Kidney (tissue), 19 donors: ENCODE data around the gene HNRNPCL4. TPM values are rescaled to one million over a fixed set of nuclear protein-coding genes. Genes with fewer than 3 reads are reported as not detected.
"Not testable (repeated sequence)": the region's sequence is repeated elsewhere in the genome, so short reads cannot be mapped to it uniquely, and the experiment has no call there.

Experiments used
- DNase-seq, 5 donors: peaks; one replicate each; pipeline ENCODE4 v3.0.0-alpha.2; 2013 to 2020
- FAIRE-seq: peaks from 2 replicates; lab custom pipeline; 2012; peaks lifted over from hg19 to GRCh38; lab: Jason Lieb, UNC
- H3K27ac ChIP-seq, 2 donors: one replicate each; pipeline ENCODE4 v1.7.0; 2013; ENCODE audit warnings: low read depth in 2 of 2, low read length in 2 of 2, inconsistent platforms in 1 of 2
- H3K27me3 ChIP-seq: one replicate; pipeline ENCODE4 v1.7.1; 2013; ENCODE audit warnings: low read length, inconsistent platforms; ENCODE audit not compliant: control insufficient read depth, insufficient read depth
- H3K36me3 ChIP-seq, 3 donors: one replicate each; pipeline versions ENCODE4 v1.7.0 to v1.7.1; 2013; ENCODE audit warnings: low read length in 3 of 3, control low read depth in 1 of 3, inconsistent platforms in 1 of 3; ENCODE audit not compliant: insufficient read depth in 3 of 3, control insufficient read depth in 2 of 3
- H3K4me1 ChIP-seq, 3 donors: one replicate each; pipeline versions ENCODE4 v1.7.0 to v1.7.1; 2013; ENCODE audit warnings: low read length in 3 of 3, inconsistent platforms in 1 of 3, low read depth in 1 of 3; ENCODE audit not compliant: control insufficient read depth in 2 of 3, insufficient read depth in 2 of 3
- H3K4me3 ChIP-seq, 3 donors: one replicate each; pipeline versions ENCODE4 v1.7.0 to v1.8.1; 2013; ENCODE audit warnings: low read length in 3 of 3, control low read depth in 1 of 3, inconsistent platforms in 1 of 3
- H3K9ac ChIP-seq, 3 donors: one replicate each; pipeline versions ENCODE4 v1.7.0 to v1.7.1; 2013; ENCODE audit warnings: low read length in 3 of 3, control low read depth in 1 of 3, inconsistent platforms in 1 of 3
- H3K9me3 ChIP-seq, 3 donors: one replicate each; pipeline versions ENCODE4 v1.7.0 to v1.7.1; 2013; ENCODE audit warnings: low read length in 3 of 3, control low read depth in 1 of 3, inconsistent platforms in 1 of 3; ENCODE audit not compliant: control insufficient read depth in 2 of 3, insufficient read depth in 1 of 3
- intact Hi-C: fragments of 100-400 bp; cut with DNase I; formaldehyde crosslinking; loops from one replicate; pipeline ENCODE4 v1.11.1; 2022
- long read RNA-seq, 10 donors: library from polyadenylated mRNA in 1 of 10; unstranded in 1 of 10; transcript quantifications; one replicate each; pipeline ENCODE4 v2.0.0 and lab custom pipeline, GENCODE V29; 2021 to 2026
- polyA plus RNA-seq: library from polyadenylated mRNA; stranded (reverse); fragments of 350-450 nt; fragmentation: Illumina TruSeq; extraction: RNeasy Lipid Tissue Mini Kit (QIAGEN cat#74804); gene quantifications from one replicate; pipeline ENCODE4 v1.2.3, GENCODE V29; 2014; ENCODE audit warnings: low read depth, low replicate concordance; ENCODE audit not compliant: insufficient read depth
- total RNA-seq: library from RNA; stranded (reverse); fragmentation: NEBNext Ultra II Directional; extraction: Animal tissue kit (Norgen Biotek cat#: 25700); gene quantifications from one replicate; pipeline ENCODE4 v1.2.1, GENCODE V29; 2021
- donor health status: control.
- donor health status: control.
- donor health status: DM: yes; HTN: yes; CAD: no.
- donor health status: Normal renal cell carcinoma (clear cell type).

Gene HNRNPCL4
- not detected for total RNA-seq
- polyA plus RNA-seq = not detected
- long read RNA-seq, donor 1 = 0 reads
- long read RNA-seq, donor 2 = 0 reads
- long read RNA-seq, donor 3 = 0 reads
- long read RNA-seq, donor 4 = 0 reads
- long read RNA-seq, donor 5 = 0 reads
- long read RNA-seq, donor 6 = 0 reads
- long read RNA-seq, donor 7 = 0 reads
- long read RNA-seq, donor 8 = 0 reads
- long read RNA-seq, donor 9 = 0 reads
- long read RNA-seq, donor 10 = 0 reads

GRCh38 chr1:13165531-13165930 is at the start of gene HNRNPCL4:
Gene HNRNPCL4 (minus strand): TSS chr1:13165631. CDS start chr1:13165467, 164 bp downstream.
- H3K36me3 ChIP-seq, H3K9ac ChIP-seq, intact Hi-C loops, H3K27me3 ChIP-seq, H3K4me1 ChIP-seq, DNase-seq, H3K4me3 ChIP-seq, FAIRE-seq, H3K27ac ChIP-seq, H3K9me3 ChIP-seq: not testable (repeated sequence)

- H3K9ac ChIP-seq, intact Hi-C loops, H3K27me3 ChIP-seq, H3K36me3 ChIP-seq, H3K4me1 ChIP-seq, DNase-seq, FAIRE-seq, H3K27ac ChIP-seq, H3K4me3 ChIP-seq, H3K9me3 ChIP-seq: not testable (repeated sequence)
Observed at GRCh38 chr1:13208712-13209111, 43.3 kb upstream of the HNRNPCL4 start.

GRCh38 chr1:13201309-13201708 is 35.9 kb upstream of the HNRNPCL4 start, which contains the start of gene PRAMEF13:
Gene PRAMEF13 (minus strand): TSS chr1:13201409. CDS start chr1:13199589, 1,820 bp downstream.
- H3K27me3 ChIP-seq, H3K4me1 ChIP-seq, intact Hi-C loops, H3K36me3 ChIP-seq, H3K9me3 ChIP-seq, H3K4me3 ChIP-seq, H3K9ac ChIP-seq, DNase-seq, H3K27ac ChIP-seq, FAIRE-seq: not testable (repeated sequence)

GRCh38 chr1:13171548-13171947 is 6.1 kb upstream of the HNRNPCL4 start, which contains the start of gene PRAMEF9:
Gene PRAMEF9 (plus strand): TSS chr1:13171848. CDS start chr1:13175281, 3,433 bp downstream.
- H3K9ac ChIP-seq, H3K4me3 ChIP-seq, FAIRE-seq, intact Hi-C loops, H3K9me3 ChIP-seq, H3K4me1 ChIP-seq, H3K27me3 ChIP-seq, H3K27ac ChIP-seq, DNase-seq, H3K36me3 ChIP-seq: not testable (repeated sequence)

- H3K9me3 ChIP-seq, intact Hi-C loops, DNase-seq, H3K9ac ChIP-seq, H3K4me1 ChIP-seq, H3K4me3 ChIP-seq, H3K36me3 ChIP-seq, H3K27ac ChIP-seq, FAIRE-seq, H3K27me3 ChIP-seq: not testable (repeated sequence)
Observed at GRCh38 chr1:13155909-13156308, 9.5 kb downstream of the HNRNPCL4 start, which contains the start of gene PRAMEF26. Gene PRAMEF26 (minus strand): TSS chr1:13156009. CDS start chr1:13153095, 2,914 bp downstream.

- DNase-seq, H3K36me3 ChIP-seq, H3K9me3 ChIP-seq, H3K9ac ChIP-seq, H3K4me1 ChIP-seq, intact Hi-C loops, FAIRE-seq, H3K27me3 ChIP-seq, H3K4me3 ChIP-seq, H3K27ac ChIP-seq: not testable (repeated sequence)
Observed at GRCh38 chr1:13116754-13117153, 48.7 kb downstream of the HNRNPCL4 start, which contains the start of gene HNRNPCL2. Gene HNRNPCL2 (minus strand): TSS chr1:13116854. CDS start chr1:13116400, 454 bp downstream.

Other genes starting within 250 kb of the HNRNPCL4 start
- gene PRAMEF7, start 249.0 kb downstream of the HNRNPCL4 start, total RNA-seq = not detected
- not detected for gene PRAMEF7, start 249.0 kb downstream of the HNRNPCL4 start, polyA plus RNA-seq
- not detected for gene PRAMEF6, start 218.1 kb downstream of the HNRNPCL4 start, total RNA-seq
- not detected for gene PRAMEF6, start 218.1 kb downstream of the HNRNPCL4 start, polyA plus RNA-seq
- gene PRAMEF27, start 109.1 kb downstream of the HNRNPCL4 start, total RNA-seq = not detected
- gene PRAMEF27, start 109.1 kb downstream of the HNRNPCL4 start, polyA plus RNA-seq = not detected
- not detected for gene HNRNPCL3, start 104.9 kb downstream of the HNRNPCL4 start, total RNA-seq
- not detected for gene HNRNPCL3, start 104.9 kb downstream of the HNRNPCL4 start, polyA plus RNA-seq
- not detected for gene PRAMEF25, start 94.9 kb downstream of the HNRNPCL4 start, total RNA-seq
- not detected for gene PRAMEF25, start 94.9 kb downstream of the HNRNPCL4 start, polyA plus RNA-seq
- gene HNRNPCL2, start 48.8 kb downstream of the HNRNPCL4 start, total RNA-seq = not detected
- gene HNRNPCL2, start 48.8 kb downstream of the HNRNPCL4 start, polyA plus RNA-seq = not detected
- gene PRAMEF26, start 9.6 kb downstream of the HNRNPCL4 start, total RNA-seq = not detected
- gene PRAMEF26, start 9.6 kb downstream of the HNRNPCL4 start, polyA plus RNA-seq = not detected
- gene PRAMEF9, start 6.2 kb upstream of the HNRNPCL4 start, total RNA-seq = not detected
- not detected for gene PRAMEF9, start 6.2 kb upstream of the HNRNPCL4 start, polyA plus RNA-seq
- not detected for gene PRAMEF13, start 35.8 kb upstream of the HNRNPCL4 start, total RNA-seq
- gene PRAMEF13, start 35.8 kb upstream of the HNRNPCL4 start, polyA plus RNA-seq = not detected
- not detected for gene PRAMEF18, start 60.5 kb upstream of the HNRNPCL4 start, total RNA-seq
- not detected for gene PRAMEF18, start 60.5 kb upstream of the HNRNPCL4 start, polyA plus RNA-seq
- not detected for gene PRAMEF5, start 88.6 kb upstream of the HNRNPCL4 start, total RNA-seq
- gene PRAMEF5, start 88.6 kb upstream of the HNRNPCL4 start, polyA plus RNA-seq = not detected
- not detected for gene PRAMEF8, start 119.5 kb upstream of the HNRNPCL4 start, total RNA-seq
- not detected for gene PRAMEF8, start 119.5 kb upstream of the HNRNPCL4 start, polyA plus RNA-seq
- not detected for gene PRAMEF33, start 137.9 kb upstream of the HNRNPCL4 start, total RNA-seq
- not detected for gene PRAMEF33, start 137.9 kb upstream of the HNRNPCL4 start, polyA plus RNA-seq
- gene PRAMEF15, start 149.9 kb upstream of the HNRNPCL4 start, total RNA-seq = not detected
- gene PRAMEF15, start 149.9 kb upstream of the HNRNPCL4 start, polyA plus RNA-seq = not detected
- not detected for gene PRAMEF14, start 181.5 kb upstream of the HNRNPCL4 start, total RNA-seq
- gene PRAMEF14, start 181.5 kb upstream of the HNRNPCL4 start, polyA plus RNA-seq = not detected
- not detected for gene PRAMEF19, start 206.3 kb upstream of the HNRNPCL4 start, total RNA-seq
- gene PRAMEF19, start 206.3 kb upstream of the HNRNPCL4 start, polyA plus RNA-seq = not detected
- not detected for gene PRAMEF17, start 224.0 kb upstream of the HNRNPCL4 start, total RNA-seq
- not detected for gene PRAMEF17, start 224.0 kb upstream of the HNRNPCL4 start, polyA plus RNA-seq
- not detected for gene PRAMEF20, start 244.8 kb upstream of the HNRNPCL4 start, total RNA-seq
- gene PRAMEF20, start 244.8 kb upstream of the HNRNPCL4 start, polyA plus RNA-seq = not detected